Mammary epithelial cell (primary cell): ENCODE results near the gene NKAPL.

Experiments
- EZH2 ChIP-seq: IDR thresholded peaks from 2 replicates; pipeline ENCODE4 v1.6.1; 2012; ENCODE audit warnings: low read length, inconsistent platforms, borderline replicate concordance
- TF ChIP-seq, protein P1 (sequence below), 2 donors: IDR thresholded peaks in 1 of 2; conservative IDR thresholded peaks in 1 of 2; 2 replicates each; pipeline ENCODE4 v1.5.1; 2011 to 2012; ENCODE audit warnings: inconsistent platforms in 2 of 2, low read length in 2 of 2, mild to moderate bottlenecking in 2 of 2, control low read depth in 1 of 2, low read depth in 1 of 2; ENCODE audit not compliant: insufficient read depth in 1 of 2; ENCODE audit errors: extremely low read depth in 1 of 2

DNA sequence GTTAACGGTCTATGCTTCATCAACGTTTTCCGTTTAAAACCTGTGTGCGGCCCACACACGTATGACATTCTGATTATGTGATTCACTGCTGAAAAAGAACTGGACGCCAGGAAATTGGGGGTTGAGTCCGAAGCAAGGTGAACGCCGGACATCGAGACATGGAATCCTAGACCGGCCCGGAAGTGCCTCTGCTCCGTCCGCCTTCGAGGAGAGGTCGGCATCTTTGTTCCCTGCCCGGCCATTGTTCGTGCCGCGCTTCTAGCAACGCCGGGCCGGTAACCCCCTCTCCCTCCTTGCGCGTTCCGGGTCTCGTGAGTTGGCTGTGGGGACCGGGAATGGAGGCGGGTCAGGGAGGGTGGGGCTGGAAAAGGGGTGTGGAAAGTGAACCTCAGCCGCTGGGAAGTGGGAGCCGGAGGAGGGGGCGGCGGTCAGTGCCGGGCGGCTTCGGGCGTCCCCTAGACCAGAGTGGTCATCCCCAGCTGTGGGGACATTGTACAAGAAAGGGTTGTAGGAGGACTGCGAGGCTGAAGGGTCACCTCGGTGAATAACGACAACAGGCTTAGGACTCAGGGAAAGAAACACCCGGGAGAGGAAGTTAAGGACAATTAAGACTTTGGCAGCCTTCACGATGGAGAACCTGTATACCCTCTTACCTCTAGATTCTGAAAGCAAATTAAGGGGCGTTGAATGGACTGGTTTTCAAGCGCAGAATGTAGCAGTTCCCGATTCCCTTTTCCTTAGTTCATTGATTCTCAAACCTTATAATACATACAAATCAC is 33.9 kb upstream of the NKAPL start, which contains the start of gene ZSCAN9:
- TF ChIP-seq, protein P1, sequence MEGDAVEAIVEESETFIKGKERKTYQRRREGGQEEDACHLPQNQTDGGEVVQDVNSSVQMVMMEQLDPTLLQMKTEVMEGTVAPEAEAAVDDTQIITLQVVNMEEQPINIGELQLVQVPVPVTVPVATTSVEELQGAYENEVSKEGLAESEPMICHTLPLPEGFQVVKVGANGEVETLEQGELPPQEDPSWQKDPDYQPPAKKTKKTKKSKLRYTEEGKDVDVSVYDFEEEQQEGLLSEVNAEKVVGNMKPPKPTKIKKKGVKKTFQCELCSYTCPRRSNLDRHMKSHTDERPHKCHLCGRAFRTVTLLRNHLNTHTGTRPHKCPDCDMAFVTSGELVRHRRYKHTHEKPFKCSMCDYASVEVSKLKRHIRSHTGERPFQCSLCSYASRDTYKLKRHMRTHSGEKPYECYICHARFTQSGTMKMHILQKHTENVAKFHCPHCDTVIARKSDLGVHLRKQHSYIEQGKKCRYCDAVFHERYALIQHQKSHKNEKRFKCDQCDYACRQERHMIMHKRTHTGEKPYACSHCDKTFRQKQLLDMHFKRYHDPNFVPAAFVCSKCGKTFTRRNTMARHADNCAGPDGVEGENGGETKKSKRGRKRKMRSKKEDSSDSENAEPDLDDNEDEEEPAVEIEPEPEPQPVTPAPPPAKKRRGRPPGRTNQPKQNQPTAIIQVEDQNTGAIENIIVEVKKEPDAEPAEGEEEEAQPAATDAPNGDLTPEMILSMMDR (conservative IDR thresholded peaks at IDR 0.05 in 1 of 2, IDR thresholded peaks at IDR 0.05 in 1 of 2; ENCODE audit: extremely low read depth in 1 of 2, insufficient read depth in 1 of 2, low read depth in 1 of 2, low read length in 2 of 2) = no peak
- no peak for TF ChIP-seq EZH2
